Fibroblast of peridontal ligament (primary cell): Measurements from ENCODE around the gene DENND2D.

Source experiments
- DNase-seq: peaks from one replicate; pipeline ENCODE4 v3.0.0-alpha.2; 2010; ENCODE audit errors: extremely low read depth

The DENND2D gene

DNA sequence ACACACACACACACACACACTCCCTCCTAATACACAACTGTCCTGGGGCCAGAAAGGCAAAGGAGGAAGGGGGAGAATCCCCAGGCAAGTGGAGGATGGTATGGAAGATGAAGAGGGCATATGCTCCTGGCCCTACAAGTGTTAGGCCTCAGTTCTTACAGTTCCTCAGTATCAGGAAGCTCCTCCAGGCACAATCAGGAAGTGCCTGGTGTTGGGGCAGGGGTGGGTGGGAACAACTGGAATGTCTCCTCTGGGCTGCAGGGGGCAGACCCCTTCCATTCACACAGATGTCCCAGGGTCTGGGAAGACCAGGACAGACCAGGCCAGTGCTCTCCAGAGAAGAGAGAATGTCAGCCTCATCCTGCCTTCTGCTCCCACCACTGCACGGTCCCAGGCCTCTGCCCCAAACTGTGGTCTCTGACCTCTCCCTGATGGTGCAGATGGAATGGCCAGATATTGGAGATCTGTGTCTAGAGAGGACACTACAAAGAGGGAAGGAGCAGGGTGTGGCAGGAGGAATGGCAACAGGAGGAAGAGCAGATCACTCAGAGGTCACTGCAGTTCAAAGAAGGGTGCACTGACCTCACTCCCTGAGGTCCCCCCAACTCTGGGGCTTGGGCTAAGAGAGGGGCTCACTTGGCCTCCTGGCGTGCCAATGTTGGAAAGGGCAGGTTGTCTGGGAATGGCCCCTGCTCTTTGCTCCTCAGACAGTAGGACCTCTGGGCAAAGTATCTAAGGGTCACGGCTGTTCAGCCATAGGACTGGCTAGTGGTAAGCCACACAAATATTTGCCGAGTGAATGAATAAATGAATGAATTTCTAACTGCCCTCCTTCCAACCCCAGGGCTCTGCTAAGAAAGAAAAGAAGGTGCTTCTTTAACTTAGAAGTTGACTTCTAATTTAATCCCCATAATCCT lies 2.5 kb upstream of the DENND2D start:
- DNase-seq, result no peak

DNA sequence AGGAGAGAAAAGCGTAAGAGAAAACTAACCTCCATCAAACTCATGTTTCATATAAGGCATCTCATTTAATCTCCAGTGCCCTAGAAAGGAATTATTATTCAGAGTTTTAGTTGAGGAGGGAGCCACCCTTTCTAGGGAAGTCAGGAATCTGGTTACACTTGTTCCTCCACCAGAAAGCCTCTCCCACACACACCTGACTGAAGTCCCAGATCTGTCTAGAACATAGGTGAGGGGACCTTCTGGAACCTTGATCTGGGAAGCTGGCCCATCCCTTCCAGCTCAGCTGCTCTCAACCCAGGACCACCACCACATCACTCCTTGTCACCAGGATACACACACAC lies 1.9 kb upstream of the DENND2D start:
- DNase-seq, result no peak

DNA sequence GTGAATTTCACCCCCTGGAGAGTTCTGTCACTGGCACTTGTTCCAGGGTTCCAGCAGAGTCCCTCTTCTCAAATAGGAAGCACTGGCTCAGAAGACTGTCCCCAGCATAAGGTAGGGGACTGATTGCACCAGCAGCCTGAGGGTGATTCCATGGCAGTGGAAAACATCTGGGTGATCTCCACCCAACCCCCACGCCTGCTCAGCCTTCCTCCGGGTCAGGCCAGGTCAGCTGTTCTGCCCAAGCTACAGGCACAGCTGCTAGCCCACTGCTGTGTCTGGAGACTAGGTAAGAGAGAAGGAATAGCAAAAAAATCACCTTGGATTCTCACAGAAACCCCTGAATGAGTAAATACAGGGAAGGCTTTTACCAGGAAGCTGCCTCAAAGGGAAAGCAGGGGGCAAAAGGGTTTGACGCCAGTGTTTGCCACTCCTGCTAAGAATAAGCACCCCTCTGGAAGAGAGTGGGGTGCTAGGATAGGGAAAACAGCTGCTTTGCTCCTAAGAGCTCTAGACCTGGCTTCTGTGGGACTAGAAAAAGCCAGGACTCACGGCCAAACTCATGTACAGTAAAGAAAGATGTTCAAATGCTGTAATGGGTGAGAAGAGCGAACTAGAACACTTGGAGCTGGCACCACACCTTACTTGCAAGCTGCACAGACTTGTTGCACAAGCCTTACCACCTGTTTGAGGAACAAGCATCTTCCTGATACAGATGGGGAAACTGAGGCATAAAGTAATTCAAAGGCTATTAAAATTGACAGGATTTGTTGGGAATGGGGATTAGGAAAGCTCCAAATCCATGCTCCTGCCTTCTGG lies 1.0 kb upstream of the DENND2D start:
- DNase-seq, result no peak

DNA sequence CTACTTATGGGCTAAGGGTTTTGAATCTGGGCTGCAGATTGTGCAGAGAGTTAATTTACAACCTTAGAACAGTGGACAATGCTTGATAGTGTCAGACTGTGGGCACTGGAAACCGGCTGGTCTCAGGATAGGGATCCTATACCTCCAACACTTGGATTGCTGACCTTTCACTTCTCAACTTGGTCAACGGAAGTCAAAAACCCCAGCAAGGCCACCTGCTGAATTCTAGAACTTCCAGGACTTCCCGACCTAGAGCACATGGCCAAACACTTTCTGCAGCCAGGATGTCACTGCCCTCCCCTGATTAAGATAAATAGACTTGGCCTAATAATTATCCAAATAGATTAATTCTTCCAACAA lies 336 bp upstream of the DENND2D start:
- DNase-seq, result no peak

DNA sequence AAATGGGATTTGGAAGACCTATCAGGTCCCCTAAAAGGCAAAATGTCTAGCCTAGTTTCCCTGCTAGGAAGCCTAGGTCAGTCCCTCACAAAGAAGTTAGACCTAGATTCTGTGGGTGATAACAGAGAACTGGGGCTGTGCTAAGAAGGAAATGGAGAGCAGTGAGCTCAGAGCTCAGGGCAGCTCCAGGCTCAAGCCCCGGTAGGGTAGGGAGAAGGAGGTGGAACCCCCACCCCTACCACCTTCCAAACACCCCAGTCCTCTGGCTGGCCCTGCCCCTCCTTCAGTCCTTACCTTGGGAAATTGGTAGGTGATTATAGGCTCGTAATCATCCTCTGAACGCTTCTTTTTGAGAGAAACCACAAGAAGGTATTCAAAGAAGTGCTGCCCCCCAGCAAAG lies 1.1 kb downstream of the DENND2D start:
- DNase-seq, result no peak

DNA sequence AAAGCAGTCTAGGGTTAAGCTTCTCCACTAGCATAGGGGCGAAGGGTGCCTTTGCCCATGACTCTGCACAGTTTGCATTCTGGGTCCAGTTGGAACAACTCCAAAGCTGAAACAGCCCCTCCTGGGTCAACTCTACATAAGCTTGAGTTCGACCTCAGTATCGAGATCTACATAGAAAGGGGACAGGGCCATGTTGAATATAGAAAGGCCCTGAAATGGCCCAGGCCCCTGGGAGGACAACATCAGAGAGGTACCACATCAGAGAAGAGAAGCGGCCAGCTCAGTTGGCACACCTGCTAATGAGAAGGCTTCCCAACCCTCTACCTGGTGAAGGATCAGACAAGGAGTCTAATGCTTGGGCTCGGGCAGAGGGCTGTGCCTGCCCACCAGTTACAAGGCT lies 1.6 kb downstream of the DENND2D start:
- no peak for DNase-seq

DNA sequence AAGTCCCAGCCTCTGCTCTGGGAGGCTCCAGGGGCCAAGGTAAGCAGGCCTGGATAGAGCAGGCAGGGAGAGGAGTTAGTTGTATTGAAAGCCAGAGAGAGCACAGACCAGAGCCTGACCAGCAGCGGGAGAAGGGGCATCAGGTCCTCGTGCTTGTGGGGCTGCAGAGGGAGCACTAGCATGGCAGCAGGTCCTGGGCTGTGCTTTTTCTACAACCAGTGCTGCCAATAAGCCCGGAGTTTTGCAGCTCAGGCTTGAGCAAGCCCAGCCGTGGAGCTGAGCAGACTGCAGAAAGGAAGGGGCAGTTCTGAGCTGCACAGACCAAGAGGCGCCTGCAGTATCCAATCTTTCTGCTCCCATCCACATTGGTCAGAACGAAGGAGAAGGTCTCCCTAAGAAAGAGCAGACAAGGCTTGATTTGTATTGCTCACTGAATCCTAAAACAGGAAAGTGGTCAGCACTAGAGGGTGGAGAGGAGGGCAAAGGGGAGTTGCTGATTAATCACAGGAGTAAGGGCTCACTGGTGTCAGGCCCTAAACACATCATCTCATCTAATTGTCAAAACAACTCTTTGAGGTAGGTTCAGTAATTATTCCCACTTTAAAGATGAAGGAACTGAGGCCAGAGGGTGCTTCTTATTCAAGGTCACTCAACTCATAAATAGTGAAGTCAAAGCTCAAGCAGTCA lies 2.7 kb downstream of the DENND2D start:
- DNase-seq, result no peak

DNA sequence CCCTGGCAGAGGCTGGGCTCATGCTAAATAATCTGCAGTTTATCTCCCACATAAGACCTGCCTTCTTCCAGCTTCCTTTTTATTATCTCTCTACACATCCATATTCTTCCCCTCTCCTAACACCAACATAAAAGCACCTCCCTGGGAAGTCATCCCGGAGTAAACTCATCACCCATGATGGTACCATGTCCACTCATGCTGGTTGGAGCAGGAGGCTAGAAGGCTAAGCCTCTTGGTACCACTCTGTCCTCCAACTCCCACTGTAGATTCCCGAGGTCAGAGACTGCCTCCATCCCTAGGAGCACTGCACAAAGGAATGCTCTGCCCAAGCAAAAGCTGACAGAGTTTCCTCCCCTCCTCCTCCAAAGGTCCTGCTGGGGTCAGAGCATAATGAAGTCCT lies 4.2 kb downstream of the DENND2D start:
- DNase-seq, result no peak

DNA sequence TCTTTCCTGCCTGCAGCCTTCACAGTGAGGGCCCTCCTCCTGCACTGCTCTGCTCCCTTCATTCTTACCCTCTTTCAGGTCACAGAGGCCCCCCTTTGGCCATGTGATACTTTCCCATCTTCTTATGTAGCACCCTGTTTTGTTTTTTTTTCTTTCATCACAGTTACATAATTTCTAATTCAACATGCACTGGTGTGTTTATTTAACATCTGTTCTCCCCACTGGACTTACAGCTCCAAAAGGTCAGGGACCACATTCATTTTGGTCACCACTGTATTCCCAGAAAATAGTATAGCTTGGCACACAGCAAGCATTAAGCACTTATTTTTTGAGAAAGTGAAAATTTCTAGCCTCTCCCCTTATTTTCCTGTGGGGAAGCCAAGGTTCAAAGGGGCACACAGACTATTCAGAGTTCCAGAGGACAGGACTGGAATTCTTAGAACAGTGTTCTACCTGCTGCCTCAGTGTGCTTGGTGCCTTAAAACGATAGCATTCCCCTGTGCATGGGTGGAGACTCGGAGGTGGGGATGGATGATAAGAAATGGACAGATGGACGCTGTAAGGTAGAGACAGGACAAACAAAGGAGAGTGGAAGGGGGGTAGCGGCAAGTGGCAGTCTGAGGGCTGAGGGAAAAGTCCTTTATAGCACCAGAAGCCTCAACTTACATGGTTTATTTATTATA lies 5.3 kb downstream of the DENND2D start:
- DNase-seq, result no peak

DNA sequence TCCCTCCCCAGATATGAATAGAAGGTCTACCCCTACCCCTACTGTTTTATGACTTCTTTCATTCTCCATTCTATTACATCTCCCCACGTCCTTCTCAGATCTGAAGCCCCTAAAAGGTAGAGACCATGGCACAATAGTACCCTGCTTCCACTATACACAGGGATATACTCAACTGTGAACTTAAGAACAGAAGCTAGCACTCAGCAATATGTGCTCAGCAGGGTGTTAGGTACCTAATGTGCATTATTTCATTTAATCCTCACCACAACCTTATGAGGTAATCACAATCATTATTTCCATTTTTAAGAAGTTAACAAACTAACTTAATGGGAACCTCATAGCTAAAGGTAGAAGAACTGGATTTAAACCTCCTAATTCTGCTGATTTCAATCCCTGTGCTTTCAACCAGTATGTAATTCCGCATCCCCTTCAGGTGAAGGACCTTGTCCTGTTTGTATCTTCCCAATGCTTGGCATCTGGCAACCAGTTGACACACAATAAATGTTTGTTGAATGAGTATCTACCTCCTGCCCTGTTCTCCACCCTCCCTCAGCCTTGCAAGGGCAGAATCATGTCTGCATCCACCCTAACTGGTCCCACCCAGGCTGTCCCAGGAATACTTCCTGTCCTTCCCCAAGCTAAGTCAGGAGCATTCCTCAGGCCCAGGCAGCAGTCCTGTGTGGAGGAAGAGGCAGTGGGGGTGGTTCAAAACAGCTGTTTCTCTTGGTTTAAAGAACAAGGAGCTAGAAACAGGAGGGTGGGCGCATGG lies 6.5 kb downstream of the DENND2D start:
- no peak for DNase-seq

DNA sequence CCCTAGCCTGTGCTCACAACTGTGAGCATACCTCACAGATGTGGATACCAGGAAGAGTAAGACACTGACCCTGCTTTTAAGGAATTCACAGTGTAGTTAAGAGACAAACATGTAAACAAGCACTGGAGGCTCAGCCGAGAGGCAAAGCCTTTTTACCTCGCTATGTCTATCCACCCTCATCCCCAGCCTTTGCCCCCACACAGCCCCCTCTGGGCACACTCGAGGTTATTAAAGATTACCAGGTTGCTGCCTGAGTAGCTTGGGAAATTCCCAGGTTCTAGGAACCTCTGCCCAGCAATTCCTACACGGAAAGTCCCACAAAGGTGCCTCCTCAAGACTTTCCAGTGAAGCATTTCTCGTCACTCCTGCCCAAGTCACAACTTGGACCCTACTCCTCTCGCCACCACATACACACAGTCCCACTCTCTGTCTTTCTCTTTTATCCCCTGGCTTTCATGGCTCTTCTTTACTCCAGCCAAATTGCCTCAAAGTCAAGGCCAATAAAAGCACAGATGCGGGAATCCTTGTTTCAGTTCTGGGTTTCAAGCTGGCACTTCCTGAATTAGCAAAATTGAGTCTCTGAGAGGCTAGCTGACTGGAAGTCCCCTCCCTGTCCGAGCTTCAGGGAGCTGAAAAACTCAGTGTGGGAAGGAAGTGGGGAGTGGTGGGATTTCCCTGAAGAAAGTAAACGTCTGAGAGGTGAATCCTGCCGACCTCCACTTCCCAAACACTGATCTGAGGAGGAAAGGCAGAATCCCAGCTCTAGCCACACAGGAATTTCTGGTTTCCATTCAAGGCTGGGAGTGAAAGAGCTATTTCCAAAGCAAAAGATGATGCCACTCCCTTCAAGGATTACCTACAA lies 7.6 kb downstream of the DENND2D start:
- peak; percentile 26 for DNase-seq

DNA sequence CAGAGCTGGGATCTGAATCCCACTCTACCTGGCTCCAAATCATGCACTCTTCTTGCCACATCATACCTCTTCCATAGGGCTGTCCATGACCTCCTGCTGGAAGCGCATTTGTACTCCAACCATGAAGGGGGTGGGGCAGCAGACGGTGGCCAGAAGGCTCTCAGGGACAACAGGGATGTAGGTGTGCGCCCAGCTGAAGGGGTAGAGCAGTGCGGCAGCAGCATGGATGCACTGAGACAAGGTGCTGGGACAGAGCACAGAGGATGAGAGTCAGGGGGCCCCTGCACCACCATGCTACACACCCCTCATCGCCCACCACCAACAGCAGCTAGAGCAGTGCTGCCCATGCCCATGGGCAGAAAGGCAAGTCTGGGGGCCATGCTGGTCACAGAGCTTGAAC lies 8.4 kb downstream of the DENND2D start:
- no peak for DNase-seq

DNA sequence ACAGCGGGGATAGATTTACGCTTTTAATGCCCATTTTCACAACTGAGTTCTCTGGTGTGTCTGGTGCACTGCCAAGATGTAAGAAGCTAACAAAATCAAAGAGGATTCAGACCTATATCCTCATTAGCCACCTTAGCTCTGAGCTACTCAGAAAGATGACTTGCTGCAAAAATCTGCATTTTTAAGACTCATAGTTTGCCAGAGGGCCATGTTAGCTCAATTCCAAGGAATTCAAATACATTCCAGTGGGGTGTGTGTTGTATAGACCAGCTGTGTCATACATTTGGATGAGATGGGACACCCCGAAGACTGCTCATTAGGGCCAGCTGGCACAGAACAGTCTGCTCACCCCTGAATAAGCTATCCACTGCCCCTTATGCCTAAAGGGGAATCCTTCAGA lies 8.9 kb downstream of the DENND2D start:
- DNase-seq, result peak; percentile 81

DNA sequence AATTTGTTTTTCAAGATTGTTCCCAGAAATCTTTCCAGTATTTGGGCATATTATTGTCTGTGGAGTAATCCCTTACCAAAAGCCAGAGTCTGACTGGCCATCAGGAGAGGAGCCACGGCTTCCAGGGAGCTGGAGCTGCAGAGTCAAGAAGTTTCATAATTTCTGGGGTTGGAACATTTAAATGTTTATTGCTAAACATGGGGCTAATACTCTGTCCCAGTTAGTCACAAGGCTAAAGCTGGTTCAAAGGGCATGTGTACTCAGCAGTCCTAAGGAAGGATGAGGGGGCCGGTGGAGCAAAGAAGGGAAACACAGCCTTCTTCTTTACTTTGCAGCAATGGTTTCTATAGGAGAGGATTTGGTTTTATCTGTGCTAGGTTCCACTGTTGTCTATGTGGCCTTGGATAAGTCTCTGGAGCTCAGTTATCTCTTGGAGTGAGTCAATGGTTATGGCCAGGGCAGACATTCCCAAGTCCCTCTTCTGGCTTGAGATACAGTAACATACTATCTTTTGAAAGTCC lies 9.5 kb downstream of the DENND2D start:
- DNase-seq, result peak; percentile 65

DNA sequence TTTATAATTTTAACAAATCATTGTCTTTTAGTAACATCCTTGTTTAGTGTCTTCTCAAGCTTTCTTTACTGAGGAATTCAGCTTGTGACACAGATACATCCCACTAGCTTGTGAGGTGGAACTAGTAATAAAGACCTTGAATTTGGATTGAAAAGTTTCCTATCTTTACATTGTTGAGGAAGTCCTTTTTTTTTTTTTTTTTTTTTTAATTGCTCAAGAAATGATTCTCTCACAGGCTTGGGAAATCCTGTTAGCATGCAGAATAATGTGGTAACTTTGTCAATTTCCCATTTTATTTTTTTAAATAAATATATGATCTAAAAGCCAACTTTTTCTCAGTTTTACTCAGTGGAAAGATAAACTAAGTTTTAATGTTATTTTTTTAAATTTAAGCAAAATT lies 15.8 kb downstream of the DENND2D start:
- no peak for DNase-seq

DNA sequence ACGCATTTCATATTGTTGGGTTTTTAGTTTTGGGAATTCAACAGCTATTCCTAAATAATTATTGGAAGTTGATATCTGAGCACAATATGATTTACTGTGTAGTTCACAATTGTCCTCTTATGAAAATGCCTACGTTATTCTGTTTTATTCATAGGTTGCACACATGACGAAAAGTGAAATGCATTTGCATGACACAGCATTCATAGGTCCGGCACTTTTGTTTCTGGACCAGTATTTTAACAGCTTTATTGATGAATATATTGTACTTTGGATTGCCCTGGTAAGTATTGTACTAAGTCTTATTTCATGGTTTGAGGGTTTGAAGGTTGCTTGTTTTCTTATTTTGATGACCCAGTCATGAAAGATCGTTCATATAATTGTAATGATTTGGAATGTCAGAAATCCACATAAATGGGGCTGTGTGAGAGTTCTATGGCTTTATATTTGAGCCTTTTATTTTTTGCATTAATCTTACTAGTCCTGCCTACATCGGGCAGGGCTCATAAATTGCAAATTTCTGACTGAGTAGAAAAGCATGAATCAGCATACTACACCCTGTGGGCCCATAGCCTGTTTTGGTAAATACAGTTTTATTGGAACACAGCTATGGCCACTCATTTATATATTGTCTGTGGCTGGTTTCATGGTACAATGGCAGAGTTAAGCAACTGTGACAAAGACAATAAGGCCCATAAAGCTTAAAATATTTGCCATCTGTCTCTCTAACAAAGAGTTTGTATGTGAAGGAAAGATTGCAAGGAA lies 17.0 kb downstream of the DENND2D start:
- no peak for DNase-seq

DNA sequence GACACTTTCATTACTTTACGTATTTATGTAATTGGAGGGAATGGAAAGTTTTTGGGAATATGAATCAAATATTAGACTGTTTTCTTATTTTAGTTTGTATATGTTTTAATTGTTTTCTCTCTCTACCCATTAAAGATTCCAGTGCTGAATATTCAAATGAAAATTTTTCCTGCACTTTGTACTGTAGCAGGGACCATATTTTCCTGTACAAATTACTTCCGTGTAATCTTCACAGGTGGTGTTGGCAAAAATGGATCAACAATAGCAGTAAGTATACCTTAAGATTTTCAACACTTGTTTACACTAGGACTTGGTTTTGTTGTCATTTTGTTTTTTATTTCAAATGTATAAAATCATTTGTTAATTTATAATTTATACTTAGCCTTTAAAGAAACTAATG lies 18.4 kb downstream of the DENND2D start:
- DNase-seq, result no peak

DNA sequence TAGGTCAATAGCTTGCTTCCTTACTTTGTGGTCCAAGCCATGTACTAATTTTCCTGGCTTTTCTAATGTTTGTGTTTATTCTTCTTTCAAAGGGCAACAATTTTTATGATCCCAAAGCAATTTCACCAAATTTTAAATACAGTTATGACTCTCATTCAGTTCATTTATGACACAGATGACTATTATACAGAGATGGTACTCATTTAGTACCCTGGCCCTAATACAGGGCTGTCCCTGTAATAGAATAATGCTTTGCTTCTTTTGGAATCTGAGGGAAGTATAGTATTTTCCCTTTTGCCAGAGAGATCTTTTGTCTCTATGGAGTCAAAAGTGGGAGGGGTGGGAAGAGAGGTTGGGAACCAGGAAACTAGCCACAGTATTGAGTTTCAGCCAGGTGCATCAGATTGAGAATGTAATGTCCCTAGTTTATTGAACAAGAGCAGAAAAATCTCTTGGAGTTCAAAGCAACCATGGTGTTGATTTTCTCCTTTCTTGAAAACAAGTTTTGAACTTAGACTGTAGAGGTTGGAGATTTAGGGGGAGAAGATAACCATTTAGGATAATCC lies 20.4 kb downstream of the DENND2D start:
- no peak for DNase-seq

DNA sequence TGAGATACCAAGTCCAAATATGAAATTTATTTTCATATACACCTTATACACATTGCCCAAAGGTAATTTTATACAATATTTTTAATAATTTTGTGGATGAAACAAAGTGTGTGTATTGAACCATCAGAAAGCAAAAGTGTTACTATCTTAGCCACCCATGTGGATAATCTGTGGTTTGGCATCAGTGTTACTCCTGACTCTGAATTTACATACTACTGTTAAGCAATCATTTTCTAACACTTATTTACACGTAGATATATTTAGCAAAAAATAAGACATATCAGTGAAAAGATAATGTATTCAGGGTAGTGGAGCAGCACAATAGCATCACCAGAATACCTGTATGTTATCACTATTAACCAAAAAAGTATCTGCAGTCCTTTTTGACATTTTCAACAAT lies 23.8 kb downstream of the DENND2D start:
- DNase-seq, result no peak
